Endothelial cell of umbilical vein (primary cell): Measurements from ENCODE around the gene EXD2. TPM values are rescaled to one million over a fixed set of nuclear protein-coding genes. Genes with fewer than 3 reads are reported as not detected.

Experiments
- BruUV-seq: library from RNA; stranded (reverse); fragments of 400-500 nt; replicated peaks from 2 replicates; lab custom pipeline; 2021; lab: Mats Ljungman, UMichigan
- CTCF ChIA-PET: fragments of 300-600, 350-600 bp; sonication (Branson Sonifier 250); formaldehyde crosslinking; loops from one replicate; lab custom pipeline; 2021; ENCODE audit warnings: antibody characterized with exemption, inconsistent platforms; lab: Charles Lee
- POLR2A ChIA-PET: fragments of 300-600, 350-600 bp; sonication (Branson Sonifier 250); formaldehyde crosslinking; loops from one replicate; lab custom pipeline; 2021; ENCODE audit warnings: antibody characterized with exemption, inconsistent platforms; lab: Charles Lee
- DNase-seq: peaks from one replicate; pipeline ENCODE4 v3.0.0-alpha.2; 2011; ENCODE audit warnings: low read depth, low spot score
- FAIRE-seq: peaks from 2 replicates; lab custom pipeline; 2011; peaks lifted over from hg19 to GRCh38; lab: Jason Lieb, UNC
- H2AFZ ChIP-seq: 2 replicates; pipeline ENCODE4 v1.6.0; 2012; ENCODE audit warnings: low read depth, low read length, control low read depth, inconsistent platforms
- H3K27ac ChIP-seq: 2 replicates; pipeline ENCODE4 v1.5.1; 2011; ENCODE audit warnings: low read depth, mild to moderate bottlenecking, control low read depth, low read length, moderate library complexity; ENCODE audit not compliant: insufficient read depth
- H3K27me3 ChIP-seq, 2 experiments: 2 replicates each; pipeline versions ENCODE4 v1.6.0 to v1.6.1; 2011; ENCODE audit warnings: low read length in 2 of 2, mixed read lengths in 1 of 2; ENCODE audit not compliant: control insufficient read depth in 2 of 2, insufficient read depth in 2 of 2
- H3K36me3 ChIP-seq, 2 experiments: 2 replicates in 1 of 2; 3 replicates in 1 of 2; pipeline ENCODE4 v1.5.1; 2011; ENCODE audit warnings: low read length in 2 of 2, mild to moderate bottlenecking in 1 of 2, moderate library complexity in 1 of 2; ENCODE audit not compliant: control insufficient read depth in 2 of 2, insufficient read depth in 2 of 2; ENCODE audit errors: extremely low read depth in 1 of 2
- H3K4me1 ChIP-seq: 3 replicates; pipeline ENCODE4 v1.5.1; 2011; ENCODE audit warnings: mild to moderate bottlenecking, low read length; ENCODE audit not compliant: control insufficient read depth, insufficient read depth; ENCODE audit errors: extremely low read depth
- H3K4me2 ChIP-seq: 2 replicates; pipeline ENCODE4 v1.6.1; 2011; ENCODE audit warnings: low read length, control low read depth, mixed read lengths; ENCODE audit not compliant: insufficient read depth
- H3K4me3 ChIP-seq, 3 experiments: fragments of 200-600 bp in 1 of 3; sonication (generic), shearing (Covaris generic) in 1 of 3; replicated peaks in 1 of 3; 2 replicates each; pipeline ENCODE4 v1.5.1; 2011 to 2016; ENCODE audit warnings: control low read depth in 3 of 3, low read length in 3 of 3, mild to moderate bottlenecking in 2 of 3, inconsistent platforms in 1 of 3, low read depth in 1 of 3, moderate library complexity in 1 of 3; ENCODE audit not compliant: insufficient read depth in 1 of 3
- H3K79me2 ChIP-seq: 2 replicates; pipeline ENCODE4 v1.6.0; 2012; ENCODE audit warnings: low read length, inconsistent platforms; ENCODE audit not compliant: control insufficient read depth, insufficient read depth
- H3K9ac ChIP-seq: replicated peaks from 2 replicates; pipeline ENCODE3; 2011; ENCODE audit warnings: low read length, control low read depth; ENCODE audit not compliant: insufficient read depth; ENCODE audit errors: extremely low read depth
- H3K9me1 ChIP-seq: replicated peaks from 3 replicates; pipeline ENCODE4 v1.6.0; 2011; ENCODE audit warnings: mild to moderate bottlenecking, low read length; ENCODE audit not compliant: control insufficient read depth, insufficient read depth; ENCODE audit errors: extremely low read depth
- H3K9me3 ChIP-seq: replicated peaks from 2 replicates; pipeline ENCODE4 v1.5.1; 2012; ENCODE audit warnings: low read length, inconsistent platforms; ENCODE audit not compliant: control insufficient read depth, insufficient read depth
- H4K20me1 ChIP-seq: replicated peaks from 2 replicates; pipeline ENCODE3; 2011; ENCODE audit warnings: mild to moderate bottlenecking, low read length; ENCODE audit not compliant: control insufficient read depth, insufficient read depth; ENCODE audit errors: extremely low read depth
- EZH2 ChIP-seq: IDR thresholded peaks from 2 replicates; pipeline ENCODE4 v1.6.1; 2012; ENCODE audit warnings: borderline replicate concordance, low read depth, mild to moderate bottlenecking, moderate library complexity, low read length, inconsistent platforms; ENCODE audit not compliant: severe bottlenecking
- FOS ChIP-seq: IDR thresholded peaks from 2 replicates; pipeline ENCODE4 v1.6.1; 2011; ENCODE audit warnings: mild to moderate bottlenecking, low read length, moderate library complexity, borderline replicate concordance; ENCODE audit not compliant: insufficient read depth
- GATA2 ChIP-seq: IDR thresholded peaks from 2 replicates; pipeline ENCODE4 v1.7.0; 2011; ENCODE audit warnings: low read depth, mild to moderate bottlenecking, moderate library complexity, mixed read lengths, low read length; ENCODE audit not compliant: insufficient read length, insufficient read depth
- JUN ChIP-seq: IDR thresholded peaks from 2 replicates; pipeline ENCODE4 v1.6.1; 2011; ENCODE audit warnings: borderline replicate concordance, low read depth; ENCODE audit not compliant: insufficient read length, insufficient read depth
- MAX ChIP-seq: IDR thresholded peaks from 2 replicates; pipeline ENCODE4 v1.6.1; 2011; ENCODE audit not compliant: insufficient read depth, insufficient read length
- MYC ChIP-seq: IDR thresholded peaks from one replicate; pipeline ENCODE4 v1.6.1; 2011; ENCODE audit warnings: mild to moderate bottlenecking, low read depth, low read length
- POLR2A ChIP-seq: IDR thresholded peaks from 2 replicates; pipeline ENCODE4 v1.6.1; 2012; ENCODE audit warnings: low read depth, mild to moderate bottlenecking, control low read depth, low read length
- POLR2AphosphoS5 ChIP-seq: IDR thresholded peaks from 2 replicates; pipeline ENCODE4 v1.6.1; 2012; ENCODE audit warnings: low read depth, mild to moderate bottlenecking, control low read depth, low read length, moderate library complexity; ENCODE audit not compliant: insufficient read depth
- dilution Hi-C: fragments of 300-500 bp; cut with MboI; formaldehyde crosslinking; loops from one replicate; pipeline ENCODE4 v1.15.0; 2019; ENCODE audit warnings: low sequenced_read_pairs; ENCODE audit not compliant: extremely low pct_ligation_motif_present
- intact Hi-C: fragments of 100-400 bp; cut with micrococcal nuclease; formaldehyde crosslinking; loops from one replicate; pipeline ENCODE4 v1.10.0; 2022
- polyA plus RNA-seq, 4 experiments: library from polyadenylated mRNA; depleted of rRNA in 3 of 4; stranded (reverse) in 3 of 4; unstranded in 1 of 4; fragments of >200 nt; gene quantifications; 2 replicates each; pipeline versions ENCODE4 v1.2.1 to v1.2.3, GENCODE V29; 2011 to 2012; ENCODE audit warnings: missing spikeins in 1 of 4
- total RNA-seq: library from RNA; stranded (reverse); gene quantifications from 2 replicates; pipeline ENCODE4 v1.2.3, GENCODE V29; 2021
- TF ChIP-seq, protein P1 (sequence below), 2 donors: IDR thresholded peaks; 1 replicate in 1 of 2; 2 replicates in 1 of 2; pipeline ENCODE4 v1.5.1; 2011; ENCODE audit warnings: low read length in 2 of 2, mild to moderate bottlenecking in 2 of 2, moderate library complexity in 2 of 2, control low read depth in 1 of 2, inconsistent platforms in 1 of 2, low read depth in 1 of 2; ENCODE audit not compliant: insufficient read depth in 1 of 2; ENCODE audit errors: extremely low read depth in 1 of 2

EXD2 gene
- total and polyA plus RNA-seq, 2 donors (not counting 3 experiments of a cell fraction or from before 2014, with no cell fraction given): 11.6 to 22.6 TPM

- DNase-seq (no peak), FAIRE-seq (no peak)
- Histone ChIP-seq H3K4me2 (no peak overlapping the region), H3K27ac (no peak overlapping the region), H3K79me2 (no peaks in the 10 kb centered on the region), H3K4me3 (no peak overlapping the region), H2AFZ (no peak overlapping the region), H3K27me3 (no peaks in the 10 kb centered on the region), H3K4me1 (peaks cover 9% of the 10 kb centered on the region), H3K9me3 (no peaks in the 10 kb centered on the region), H3K9me1 (peaks cover 2% of the 10 kb centered on the region), H3K36me3 (no peaks in the 10 kb centered on the region), H3K9ac (no peak overlapping the region), H4K20me1 (no peaks in the 10 kb centered on the region)
- TF ChIP-seq GATA2 (no peak), MAX (no peak), EZH2 (no peak), JUN (no peak), POLR2A (no peak), POLR2AphosphoS5 (no peak), FOS (no peak), MYC (no peak)
- TF ChIP-seq, protein P1, sequence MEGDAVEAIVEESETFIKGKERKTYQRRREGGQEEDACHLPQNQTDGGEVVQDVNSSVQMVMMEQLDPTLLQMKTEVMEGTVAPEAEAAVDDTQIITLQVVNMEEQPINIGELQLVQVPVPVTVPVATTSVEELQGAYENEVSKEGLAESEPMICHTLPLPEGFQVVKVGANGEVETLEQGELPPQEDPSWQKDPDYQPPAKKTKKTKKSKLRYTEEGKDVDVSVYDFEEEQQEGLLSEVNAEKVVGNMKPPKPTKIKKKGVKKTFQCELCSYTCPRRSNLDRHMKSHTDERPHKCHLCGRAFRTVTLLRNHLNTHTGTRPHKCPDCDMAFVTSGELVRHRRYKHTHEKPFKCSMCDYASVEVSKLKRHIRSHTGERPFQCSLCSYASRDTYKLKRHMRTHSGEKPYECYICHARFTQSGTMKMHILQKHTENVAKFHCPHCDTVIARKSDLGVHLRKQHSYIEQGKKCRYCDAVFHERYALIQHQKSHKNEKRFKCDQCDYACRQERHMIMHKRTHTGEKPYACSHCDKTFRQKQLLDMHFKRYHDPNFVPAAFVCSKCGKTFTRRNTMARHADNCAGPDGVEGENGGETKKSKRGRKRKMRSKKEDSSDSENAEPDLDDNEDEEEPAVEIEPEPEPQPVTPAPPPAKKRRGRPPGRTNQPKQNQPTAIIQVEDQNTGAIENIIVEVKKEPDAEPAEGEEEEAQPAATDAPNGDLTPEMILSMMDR (IDR thresholded peaks at IDR 0.05; ENCODE audit: extremely low read depth in 1 of 2, insufficient read depth in 1 of 2, low read depth in 1 of 2, low read length in 2 of 2): no peak
- intact Hi-C loops: loop anchor here (5.0 kb wide), 3 partner anchors 73 to 472 kb away; partner anchors contain the start of gene DCAF5
- CTCF ChIA-PET: interaction anchor here (1.2 kb wide), 1 partner anchor 95 kb away, joined by 3 read pairs; no protein-coding TSS in a partner anchor
- dilution Hi-C loops: no loop called here
- no TSS peak for BruUV-seq
- POLR2A ChIA-PET: no interaction called here
These were observed 33.6 kb downstream of the EXD2 start for GRCh38 chr14:69224946-69225345.
